NCI-H774 (cell line): ENCODE data around the gene CCNL2.

Experiments
- DNase-seq: peaks from one replicate; lab custom pipeline; 2025; lab: John Stamatoyannopoulos, UW

CCNL2 gene

GRCh38 chr1:1342061-1342562 is 57.0 kb downstream of the CCNL2 start:
- no peak for DNase-seq

GRCh38 chr1:1341549-1342021 is 57.5 kb downstream of the CCNL2 start:
- no peak for DNase-seq

- DNase-seq: no peak
Measured at GRCh38 chr1:1340791-1341548, 58.2 kb downstream of the CCNL2 start.

- DNase-seq: no peak
Measured at GRCh38 chr1:1340185-1340584, 59.0 kb downstream of the CCNL2 start.

- DNase-seq: no peak
Measured at GRCh38 chr1:1338278-1338677, 60.9 kb downstream of the CCNL2 start.

GRCh38 chr1:1337793-1338147 is 61.4 kb downstream of the CCNL2 start:
- DNase-seq: no peak

GRCh38 chr1:1336931-1337792 is 62.0 kb downstream of the CCNL2 start:
- DNase-seq: no peak

GRCh38 chr1:1336446-1336845 is 62.7 kb downstream of the CCNL2 start:
- DNase-seq: no peak

- DNase-seq: no peak
Measured at GRCh38 chr1:1335792-1336248, 63.3 kb downstream of the CCNL2 start.
